ENCODE measurements around the gene ACAT1. TPM values are rescaled to one million over a fixed set of nuclear protein-coding genes. Genes with fewer than 3 reads are reported as not detected.

Gene ACAT1
- total and polyA plus RNA-seq, 2 of the 8 experiments (the other 6 are each of a cell fraction or from before 2014, with no cell fraction given), result 30.4 to 30.9 TPM

GRCh38 chr11:108196901-108197300 is 75.5 kb downstream of the ACAT1 start:
- no peak overlapping the region for H2AFZ ChIP-seq (ENCODE audit: low read length)
- peaks cover 2 to 51% (median 16%) of the 10 kb centered on the region in 4 experiments; a peak in 7 of 8 replicates for H3K36me3 ChIP-seq (ENCODE audit: control insufficient read depth in 2 of 4, insufficient read depth in 4 of 4, low read length in 3 of 4)
- no peak overlapping the region for H4K8ac ChIP-seq (ENCODE audit: extremely low read depth, insufficient read depth, low read length)
- H2AK5ac ChIP-seq (ENCODE audit: low read depth, low read length), result no peak overlapping the region
- H3K4me3 ChIP-seq (ENCODE audit: extremely low read depth in 1 of 4, insufficient read depth in 2 of 4, low read depth in 3 of 4, low read length in 4 of 4), result no peak overlapping the region
- H3K4me2 ChIP-seq (ENCODE audit: insufficient read depth in 1 of 2, low read depth in 2 of 2, low read length in 2 of 2), result no peak overlapping the region
- no peak overlapping the region for H3K27ac ChIP-seq (ENCODE audit: low read depth, low read length)
- no peak overlapping the region for H2BK12ac ChIP-seq (ENCODE audit: low read depth, low read length)
- TF ChIP-seq RFX5 (IDR thresholded peaks at IDR 0.05; ENCODE audit: borderline replicate concordance, low read depth, low read length) (no peak), SIX5 (IDR thresholded peaks at IDR 0.05; ENCODE audit: low read depth, low read length) (no peak), NRF1 (IDR thresholded peaks at IDR 0.05; ENCODE audit: low read depth, low read length) (no peak), TCF12 (IDR thresholded peaks at IDR 0.05; ENCODE audit: low read depth, low read length) (no peak), HDAC2 (IDR thresholded peaks at IDR 0.05; ENCODE audit: borderline replicate concordance in 1 of 2, low read depth in 2 of 2, low read length in 2 of 2) (no peak)
- H3K18ac ChIP-seq (ENCODE audit: extremely low read depth, low read length), result no peak overlapping the region
- no peaks in the 10 kb centered on the region for H3K23me2 ChIP-seq (ENCODE audit: low read depth, low read length)
- H4K20me1 ChIP-seq (replicated peaks in 1 of 2; ENCODE audit: control insufficient read depth in 1 of 2, insufficient read depth in 2 of 2, low read length in 2 of 2), result peaks cover 0 to 6% of the 10 kb centered on the region in 2 experiments
- H3K27me3 ChIP-seq (replicated peaks in 1 of 4; ENCODE audit: control insufficient read depth in 3 of 4, extremely low read depth in 1 of 4, insufficient read depth in 3 of 4, low read length in 3 of 4), result no peaks in the 10 kb centered on the region
- no peak overlapping the region for H2BK5ac ChIP-seq (ENCODE audit: low read depth, low read length)
- ChIA-PET CTCF (ENCODE audit: partially characterized antibody) (interaction anchor here (0.6 kb wide), 1 partner anchor 458 kb away, joined by 3 read pairs; no protein-coding TSS in a partner anchor), POLR2A (ENCODE audit: partially characterized antibody) (interaction anchor here (0.6 to 1.3 kb wide), 2 partner anchors 22 to 110 kb away, joined by 3 read pairs; no protein-coding TSS in a partner anchor)
- H2BK120ac ChIP-seq (replicated peaks; ENCODE audit: low read depth, low read length), result no peak overlapping the region
- H3K79me2 ChIP-seq (ENCODE audit: control insufficient read depth in 1 of 2, insufficient read depth in 2 of 2, low read length in 2 of 2), result peaks cover 0 to 49% of the 10 kb centered on the region in 2 experiments; a peak in 2 of 4 replicates
- no peak overlapping the region for H2BK15ac ChIP-seq (ENCODE audit: low read length)
- no peak for FAIRE-seq
- H3K79me1 ChIP-seq (ENCODE audit: low read depth, low read length), result peaks cover 13% of the 10 kb centered on the region; the same call in 1 of the 2 replicates
- no peak overlapping the region for H3K14ac ChIP-seq (ENCODE audit: insufficient read length)
- WGBS, 2 experiments (ENCODE audit: extremely low coverage in 1 of 2, insufficient coverage in 1 of 2, insufficient read length in 1 of 2, insufficient replicate concordance in 2 of 2, low coverage in 1 of 2, low lambda C conversion rate in 2 of 2, missing lambda C conversion rate in 1 of 2), result 94% methylated on average over 3 of the region's 3 CpGs; no CpG with 5 or more reads in 1 of the 2 experiments
- H3K56ac ChIP-seq (replicated peaks; ENCODE audit: insufficient read length, low read depth, low read length), result no peak overlapping the region
- no peak for DNase-seq (ENCODE audit: low read depth in 1 of 2, low spot score in 2 of 2)
- H2BK20ac ChIP-seq (ENCODE audit: low read length), result no peak overlapping the region
- H3K23ac ChIP-seq (ENCODE audit: insufficient read length), result no peak overlapping the region
- H3K4me1 ChIP-seq (replicated peaks in 1 of 4; ENCODE audit: control insufficient read depth in 3 of 4, insufficient read depth in 4 of 4, low read length in 3 of 4), result peaks cover 0 to 9% (median 2%) of the 10 kb centered on the region in 4 experiments; a peak in 1 of 7 replicates
- H3K9ac ChIP-seq (replicated peaks in 1 of 4; ENCODE audit: extremely low read depth in 1 of 4, low read depth in 3 of 4, low read length in 3 of 4), result no peak overlapping the region
- H3K4ac ChIP-seq (replicated peaks; ENCODE audit: insufficient read length, low read depth, low read length), result no peak overlapping the region
- H3K9me3 ChIP-seq (ENCODE audit: insufficient read depth in 2 of 2, low read depth in 1 of 2, low read length in 1 of 2), result no peaks in the 10 kb centered on the region
- H4K91ac ChIP-seq (replicated peaks; ENCODE audit: insufficient read length, low read length), result no peak overlapping the region
- H4K5ac ChIP-seq (ENCODE audit: insufficient read length, low read depth, low read length), result no peak overlapping the region

All from H1 (cell line).